Stimulated activated naive B cell treated with anti-CD40 and anti-IgM and Interleukin-4, amounts not matched to agents 10 μg/mL and 1 μg/mL and 100 μg/mL, for 72 hours (primary cell): ENCODE measurements around the gene RTN4IP1.

Source experiments
- ATAC-seq, 2 donors: fragments of 150-1000 bp; cut with Tn5 transposase; replicated peaks; 2 replicates each; pipeline ENCODE4 v1.10.0; 2021; ENCODE audit warnings: moderate library complexity in 1 of 2
- DNase-seq: peaks from one replicate; pipeline ENCODE4 v3.0.0; 2021
- H3K27ac Mint-ChIP-seq: one replicate; pipeline ENCODE4 v1.8.0; 2022; ENCODE audit warnings: mild to moderate bottlenecking, mixed read lengths
- H3K27me3 Mint-ChIP-seq, 2 donors: one replicate each; pipeline ENCODE4 v1.8.0; 2022; ENCODE audit warnings: mixed read lengths in 2 of 2
- H3K36me3 Mint-ChIP-seq, 2 donors: one replicate each; pipeline ENCODE4 v1.8.0; 2022; ENCODE audit warnings: mixed read lengths in 2 of 2, mild to moderate bottlenecking in 1 of 2
- H3K4me1 Mint-ChIP-seq, 2 donors: one replicate each; pipeline ENCODE4 v1.8.0; 2022; ENCODE audit warnings: mixed read lengths in 2 of 2, mild to moderate bottlenecking in 1 of 2
- H3K4me3 Mint-ChIP-seq, 2 donors: one replicate each; pipeline ENCODE4 v1.8.0; 2022; ENCODE audit warnings: mild to moderate bottlenecking in 2 of 2, mixed read lengths in 2 of 2, moderate library complexity in 1 of 2
- H3K9me3 Mint-ChIP-seq, 2 donors: one replicate each; pipeline ENCODE4 v1.8.0; 2022; ENCODE audit warnings: mixed read lengths in 2 of 2, mild to moderate bottlenecking in 1 of 2

RTN4IP1 gene

GRCh38 chr6:106525882-106526275, 103.4 kb downstream of the RTN4IP1 start:
- Mint-ChIP-seq H3K4me1 (peaks cover 27 to 76% of the 10 kb centered on the region in 2 donors), H3K27me3 (no peaks in the 10 kb centered on the region), H3K36me3 (peaks cover 5 to 8% of the 10 kb centered on the region in 2 donors), H3K9me3 (no peaks in the 10 kb centered on the region), H3K27ac (peak overlapping the region; percentile 14), H3K4me3 (peak overlapping the region in 1 of 2 donors; percentile 85)
- ATAC-seq: no peak
- DNase-seq: no peak

DNA sequence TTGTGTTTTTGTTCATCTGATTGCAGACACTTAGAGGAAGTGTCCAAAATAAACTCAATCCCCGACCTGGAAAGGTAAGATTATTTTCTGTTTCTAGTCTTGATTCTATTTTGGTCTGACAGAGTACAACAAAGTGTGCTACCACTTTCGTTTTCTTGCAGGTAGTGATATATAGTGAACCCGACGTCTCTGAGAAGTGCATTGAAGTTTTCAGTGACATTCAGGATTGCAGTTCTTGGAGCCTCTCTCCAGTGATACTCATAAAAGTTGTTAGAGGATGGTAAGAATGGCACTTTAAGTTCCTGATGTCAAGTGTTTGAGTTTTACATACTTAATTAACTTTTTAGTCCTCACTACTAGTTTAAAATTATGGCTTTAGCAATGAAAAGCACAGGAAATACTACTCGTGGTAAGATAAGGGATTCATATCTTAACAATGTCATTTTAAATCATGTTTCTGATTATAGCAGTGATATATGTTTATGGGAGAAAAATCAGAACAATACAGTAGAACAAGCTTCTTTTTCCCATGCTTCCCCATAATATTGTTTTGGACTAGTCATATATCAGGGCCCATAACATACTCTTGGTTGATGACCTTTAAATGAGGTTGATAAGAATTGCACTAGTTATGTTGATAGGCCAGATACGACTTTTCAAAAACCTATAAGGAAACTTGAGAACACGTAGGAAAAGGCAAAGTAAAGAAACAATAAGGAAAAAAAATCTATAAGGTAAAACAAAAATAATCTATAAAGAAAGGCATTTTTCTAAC, 104.0 kb downstream of the RTN4IP1 start:
- H3K27ac Mint-ChIP-seq: peak overlapping the region; percentile 96
- H3K9me3 Mint-ChIP-seq: no peaks in the 10 kb centered on the region
- H3K4me3 Mint-ChIP-seq: peak overlapping the region; percentile 84 to 85
- H3K36me3 Mint-ChIP-seq: peaks cover 5 to 9% of the 10 kb centered on the region in 2 donors
- ATAC-seq: peak; percentile 47 to 49
- peaks cover 31 to 82% of the 10 kb centered on the region in 2 donors for H3K4me1 Mint-ChIP-seq
- no peaks in the 10 kb centered on the region for H3K27me3 Mint-ChIP-seq
- DNase-seq: no peak

DNA sequence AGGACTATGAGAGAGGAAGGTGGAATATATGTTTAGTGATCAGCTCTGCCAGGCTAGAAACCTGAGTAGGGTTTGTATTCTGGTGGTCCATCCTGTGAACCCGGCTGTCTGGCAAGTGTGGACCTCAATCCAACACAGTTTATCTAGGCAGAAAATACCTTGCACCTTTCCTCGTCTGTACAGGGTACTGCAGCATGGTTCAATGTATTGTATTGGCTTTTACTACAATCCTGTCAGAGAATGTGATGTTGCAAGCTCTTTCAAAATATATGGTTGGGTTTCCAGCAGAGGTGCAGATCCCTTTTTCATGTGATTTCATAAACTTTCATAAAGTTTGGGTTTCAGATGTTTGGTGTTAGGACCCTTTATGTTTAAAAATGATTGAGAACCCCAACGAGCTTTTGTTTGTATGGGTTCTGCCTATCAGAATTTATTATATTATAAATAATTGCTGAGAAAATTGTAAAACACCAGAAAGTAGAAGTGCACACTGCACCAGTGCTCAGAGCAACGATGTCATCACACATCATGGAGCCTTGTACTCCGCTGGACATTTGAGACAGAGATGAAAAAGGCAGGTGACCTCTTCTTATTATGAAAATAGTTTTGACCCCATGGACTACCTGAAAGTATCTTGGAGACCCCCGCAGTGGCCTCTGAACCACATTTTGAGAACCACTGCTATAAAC, 106.6 kb downstream of the RTN4IP1 start:
- H3K4me3 Mint-ChIP-seq: peak overlapping the region; percentile 25 to 64
- peaks cover 42 to 86% of the 10 kb centered on the region in 2 donors for H3K4me1 Mint-ChIP-seq
- DNase-seq (no peak), ATAC-seq (no peak)
- no peaks in the 10 kb centered on the region for H3K9me3 Mint-ChIP-seq
- H3K36me3 Mint-ChIP-seq: peaks cover 5% of the 10 kb centered on the region in 2 donors
- H3K27ac Mint-ChIP-seq: peak overlapping the region; percentile 97
- H3K27me3 Mint-ChIP-seq: no peaks in the 10 kb centered on the region
